Vagina (tissue), 2 donors: ENCODE results near the gene SLC6A6.

Source experiments
- POLR2A ChIP-seq, 2 donors: fragments of 450-650 bp; IDR thresholded peaks; one replicate each; pipeline ENCODE4 v1.6.1; 2017; ENCODE audit warnings: antibody characterized with exemption in 2 of 2, mild to moderate bottlenecking in 2 of 2, moderate library complexity in 2 of 2
- TF ChIP-seq, protein P1 (sequence below), 3 experiments: fragments of 450-650 bp in 2 of 3; fragments of 200-600 bp in 1 of 3; sonication (generic) in 1 of 3; IDR thresholded peaks; one replicate each; pipeline ENCODE4 v1.5.1; 2017 to 2019; ENCODE audit warnings: antibody characterized with exemption in 3 of 3, mild to moderate bottlenecking in 2 of 3, moderate library complexity in 2 of 3

DNA sequence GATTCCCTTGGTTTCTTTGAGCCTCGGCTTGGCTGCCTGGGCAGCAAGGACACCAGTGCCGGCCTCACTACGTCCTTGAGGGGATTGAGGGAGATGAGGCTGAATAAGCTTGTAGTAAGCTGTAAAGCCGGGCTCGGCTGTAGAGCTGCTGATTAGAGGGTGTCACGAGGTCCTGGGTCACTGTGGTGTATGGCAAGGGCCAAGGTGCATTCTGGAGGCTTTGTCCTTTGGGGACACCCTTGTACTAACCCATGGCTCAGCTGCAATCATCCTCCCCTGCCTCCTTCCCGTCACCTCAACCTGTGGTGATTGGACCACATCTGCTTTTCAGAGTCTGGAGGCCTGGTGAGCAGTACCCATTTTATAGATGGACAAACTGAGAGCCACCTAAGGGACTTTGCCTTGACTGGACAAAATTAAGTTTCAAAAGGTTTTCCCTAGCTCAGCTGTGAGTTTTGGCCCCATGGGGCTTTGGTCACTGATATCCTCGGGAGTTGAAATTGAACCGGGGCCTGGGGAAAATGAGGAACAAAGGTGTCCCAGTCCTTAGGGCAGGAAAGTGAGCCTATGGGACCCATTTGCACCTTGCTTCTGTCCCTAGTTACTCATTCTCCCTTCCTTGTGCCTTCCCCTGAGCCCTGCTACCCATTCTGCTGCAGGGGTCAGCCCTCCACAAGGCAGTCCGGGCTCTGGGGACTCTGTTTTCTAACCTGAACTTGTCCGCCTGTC lies 2.4 kb downstream of the SLC6A6 start:
- TF ChIP-seq, protein P1, sequence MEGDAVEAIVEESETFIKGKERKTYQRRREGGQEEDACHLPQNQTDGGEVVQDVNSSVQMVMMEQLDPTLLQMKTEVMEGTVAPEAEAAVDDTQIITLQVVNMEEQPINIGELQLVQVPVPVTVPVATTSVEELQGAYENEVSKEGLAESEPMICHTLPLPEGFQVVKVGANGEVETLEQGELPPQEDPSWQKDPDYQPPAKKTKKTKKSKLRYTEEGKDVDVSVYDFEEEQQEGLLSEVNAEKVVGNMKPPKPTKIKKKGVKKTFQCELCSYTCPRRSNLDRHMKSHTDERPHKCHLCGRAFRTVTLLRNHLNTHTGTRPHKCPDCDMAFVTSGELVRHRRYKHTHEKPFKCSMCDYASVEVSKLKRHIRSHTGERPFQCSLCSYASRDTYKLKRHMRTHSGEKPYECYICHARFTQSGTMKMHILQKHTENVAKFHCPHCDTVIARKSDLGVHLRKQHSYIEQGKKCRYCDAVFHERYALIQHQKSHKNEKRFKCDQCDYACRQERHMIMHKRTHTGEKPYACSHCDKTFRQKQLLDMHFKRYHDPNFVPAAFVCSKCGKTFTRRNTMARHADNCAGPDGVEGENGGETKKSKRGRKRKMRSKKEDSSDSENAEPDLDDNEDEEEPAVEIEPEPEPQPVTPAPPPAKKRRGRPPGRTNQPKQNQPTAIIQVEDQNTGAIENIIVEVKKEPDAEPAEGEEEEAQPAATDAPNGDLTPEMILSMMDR (IDR thresholded peaks at IDR 0.05): no peak
- TF ChIP-seq POLR2A (IDR thresholded peaks at IDR 0.05): no peak
